Osteoblast (primary cell): ENCODE measurements around the gene MIAT. TPM values are rescaled to one million over a fixed set of nuclear protein-coding genes. Genes with fewer than 3 reads are reported as not detected.

Experiments used
- DNase-seq: peaks from one replicate; pipeline ENCODE4 v3.0.0; 2011; ENCODE audit warnings: low spot score, mixed read lengths; ENCODE audit not compliant: insufficient read length; ENCODE audit errors: missing footprints
- H2AFZ ChIP-seq: 2 replicates; pipeline ENCODE4 v1.6.0; 2011; ENCODE audit warnings: mild to moderate bottlenecking, low read length
- H3K27ac ChIP-seq: 2 replicates; pipeline ENCODE4 v1.5.1; 2011; ENCODE audit warnings: mild to moderate bottlenecking, low read depth, low read length, moderate library complexity
- H3K27me3 ChIP-seq: 2 replicates; pipeline ENCODE4 v1.6.0; 2012; ENCODE audit warnings: mild to moderate bottlenecking, control low read depth, inconsistent platforms, low read length, moderate library complexity; ENCODE audit not compliant: insufficient read depth
- H3K36me3 ChIP-seq: 2 replicates; pipeline ENCODE4 v1.5.1; 2011; ENCODE audit warnings: mild to moderate bottlenecking, low read length, control low read depth, moderate library complexity; ENCODE audit not compliant: insufficient read depth
- H3K4me1 ChIP-seq: 2 replicates; pipeline ENCODE4 v1.5.1; 2011; ENCODE audit warnings: mild to moderate bottlenecking, low read length, control low read depth, moderate library complexity; ENCODE audit not compliant: insufficient read depth
- H3K4me2 ChIP-seq: 2 replicates; pipeline ENCODE4 v1.6.0; 2011; ENCODE audit warnings: mild to moderate bottlenecking, low read length; ENCODE audit not compliant: insufficient read depth
- H3K4me3 ChIP-seq: fragments of 200-600 bp; sonication (generic); 3 replicates; pipeline ENCODE4 v1.5.1; 2012; ENCODE audit warnings: mild to moderate bottlenecking, low read length, inconsistent platforms; ENCODE audit not compliant: insufficient read depth
- H3K79me2 ChIP-seq: 2 replicates; pipeline ENCODE4 v1.6.0; 2012; ENCODE audit warnings: mild to moderate bottlenecking, low read length, control low read depth, inconsistent platforms; ENCODE audit not compliant: insufficient read depth
- H3K9me3 ChIP-seq: 2 replicates; pipeline ENCODE4 v1.5.1; 2011; ENCODE audit warnings: low read depth, low read length, control low read depth
- H4K20me1 ChIP-seq: 2 replicates; pipeline ENCODE4 v1.6.0; 2012; ENCODE audit warnings: mild to moderate bottlenecking, low read length, control low read depth; ENCODE audit not compliant: insufficient read depth
- total RNA-seq: library from RNA; depleted of rRNA; stranded (reverse); fragments of >200 nt; gene quantifications from 2 replicates; pipeline ENCODE4 v1.2.3, GENCODE V29; 2012
- TF ChIP-seq, protein P1 (sequence below): IDR thresholded peaks from 2 replicates; pipeline ENCODE4 v1.5.1; 2011; ENCODE audit warnings: mild to moderate bottlenecking, low read depth, low read length, moderate library complexity; ENCODE audit errors: extremely low read depth

MIAT gene
- total RNA-seq, 1 donor: 1.8 TPM

DNA sequence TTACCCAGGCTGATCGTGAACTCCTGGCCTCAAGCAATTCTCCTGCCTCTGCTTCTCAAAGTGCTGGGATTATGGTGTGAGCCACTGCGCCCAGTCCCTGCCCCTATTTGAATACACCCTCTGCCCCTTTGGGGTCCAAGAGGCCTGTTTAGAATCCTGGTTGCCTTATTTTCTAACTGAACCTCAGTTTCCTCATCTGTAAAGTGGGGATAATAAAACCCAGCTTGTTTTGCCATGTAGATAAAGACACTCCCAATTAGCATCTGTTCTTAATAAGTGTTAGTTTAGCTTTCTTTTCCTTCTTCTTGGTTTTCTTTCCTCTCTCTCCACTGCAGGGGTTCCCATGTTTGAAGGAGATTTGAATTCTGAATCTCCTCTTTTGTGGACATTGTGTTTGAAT lies 4.8 kb downstream of the MIAT start:
- H3K4me1 ChIP-seq: peaks cover 34% of the 10 kb centered on the region
- no peak overlapping the region for H2AFZ ChIP-seq
- peaks cover 35% of the 10 kb centered on the region for H3K27me3 ChIP-seq
- TF ChIP-seq, protein P1, sequence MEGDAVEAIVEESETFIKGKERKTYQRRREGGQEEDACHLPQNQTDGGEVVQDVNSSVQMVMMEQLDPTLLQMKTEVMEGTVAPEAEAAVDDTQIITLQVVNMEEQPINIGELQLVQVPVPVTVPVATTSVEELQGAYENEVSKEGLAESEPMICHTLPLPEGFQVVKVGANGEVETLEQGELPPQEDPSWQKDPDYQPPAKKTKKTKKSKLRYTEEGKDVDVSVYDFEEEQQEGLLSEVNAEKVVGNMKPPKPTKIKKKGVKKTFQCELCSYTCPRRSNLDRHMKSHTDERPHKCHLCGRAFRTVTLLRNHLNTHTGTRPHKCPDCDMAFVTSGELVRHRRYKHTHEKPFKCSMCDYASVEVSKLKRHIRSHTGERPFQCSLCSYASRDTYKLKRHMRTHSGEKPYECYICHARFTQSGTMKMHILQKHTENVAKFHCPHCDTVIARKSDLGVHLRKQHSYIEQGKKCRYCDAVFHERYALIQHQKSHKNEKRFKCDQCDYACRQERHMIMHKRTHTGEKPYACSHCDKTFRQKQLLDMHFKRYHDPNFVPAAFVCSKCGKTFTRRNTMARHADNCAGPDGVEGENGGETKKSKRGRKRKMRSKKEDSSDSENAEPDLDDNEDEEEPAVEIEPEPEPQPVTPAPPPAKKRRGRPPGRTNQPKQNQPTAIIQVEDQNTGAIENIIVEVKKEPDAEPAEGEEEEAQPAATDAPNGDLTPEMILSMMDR: no peak
- DNase-seq: no peak
- no peaks in the 10 kb centered on the region for H3K36me3 ChIP-seq
- H3K27ac ChIP-seq: no peak overlapping the region
- H3K79me2 ChIP-seq: no peaks in the 10 kb centered on the region
- no peaks in the 10 kb centered on the region for H4K20me1 ChIP-seq
- H3K4me3 ChIP-seq: no peak overlapping the region
- no peak overlapping the region for H3K4me2 ChIP-seq
- H3K9me3 ChIP-seq: no peaks in the 10 kb centered on the region

DNA sequence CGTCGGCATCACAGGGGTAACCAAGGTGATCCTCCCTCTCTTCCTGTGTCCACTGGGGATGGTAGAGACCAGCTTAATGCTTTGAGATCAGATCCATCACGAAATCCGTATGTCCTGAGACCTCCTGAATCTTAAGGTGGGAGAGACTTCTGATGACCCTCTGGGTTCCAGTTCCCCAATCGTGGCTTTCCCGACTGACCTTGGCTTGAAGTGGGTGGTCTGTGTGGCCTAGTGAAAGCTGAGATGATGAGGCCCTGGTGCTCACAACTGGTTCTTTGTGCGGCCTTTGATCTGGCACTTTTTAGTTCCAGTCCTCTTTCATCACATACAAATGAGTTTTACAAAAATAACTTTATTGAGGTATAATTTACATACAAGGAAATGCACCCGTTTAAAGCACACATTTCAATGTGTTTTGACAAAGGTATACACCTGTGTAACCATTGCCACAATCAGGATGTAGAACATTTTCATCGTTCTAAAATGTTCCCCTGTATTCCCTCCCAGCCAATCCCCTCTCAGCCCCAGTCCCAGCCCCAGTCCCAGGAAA lies 6.1 kb downstream of the MIAT start:
- DNase-seq: no peak

DNA sequence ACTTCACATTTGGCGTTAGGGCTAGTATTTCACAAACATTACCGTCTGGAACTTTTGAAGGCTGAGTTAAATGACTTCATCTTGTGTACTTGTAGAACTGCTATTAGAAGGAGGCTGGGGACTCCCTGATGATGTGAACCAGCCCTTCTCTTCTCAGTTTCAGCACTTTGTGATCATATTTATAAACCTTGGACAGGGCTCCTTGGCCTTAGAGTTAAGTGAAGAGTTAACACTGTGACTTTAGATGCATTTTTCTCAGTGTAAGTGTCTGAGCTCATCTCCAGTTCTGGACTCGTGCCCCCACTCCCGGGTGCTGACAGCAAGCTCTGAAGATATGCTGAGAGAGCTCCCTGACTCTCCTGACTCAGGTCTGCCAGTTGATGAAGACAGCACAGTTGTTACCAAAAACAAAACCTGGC lies 8.4 kb downstream of the MIAT start:
- Histone ChIP-seq H2AFZ (peak overlapping the region; percentile 28), H3K36me3 (no peaks in the 10 kb centered on the region), H3K4me1 (peaks cover 15% of the 10 kb centered on the region), H3K79me2 (no peaks in the 10 kb centered on the region), H3K9me3 (no peaks in the 10 kb centered on the region), H4K20me1 (no peaks in the 10 kb centered on the region), H3K4me2 (peak overlapping the region; percentile 43), H3K4me3 (peak overlapping the region; percentile 19), H3K27ac (peak overlapping the region; percentile 13), H3K27me3 (peaks cover 16% of the 10 kb centered on the region)
- TF ChIP-seq, protein P1: no peak
- peak; percentile 74 for DNase-seq

More for the DNA sequence above, 6.1 kb downstream of the MIAT start:
- Histone ChIP-seq H2AFZ (no peak overlapping the region), H3K4me1 (peaks cover 23% of the 10 kb centered on the region), H3K4me2 (no peak overlapping the region), H3K27me3 (peaks cover 22% of the 10 kb centered on the region), H4K20me1 (no peaks in the 10 kb centered on the region), H3K9me3 (no peaks in the 10 kb centered on the region), H3K4me3 (no peak overlapping the region), H3K27ac (no peak overlapping the region), H3K36me3 (no peaks in the 10 kb centered on the region), H3K79me2 (no peaks in the 10 kb centered on the region)
- TF ChIP-seq, protein P1: no peak

DNA sequence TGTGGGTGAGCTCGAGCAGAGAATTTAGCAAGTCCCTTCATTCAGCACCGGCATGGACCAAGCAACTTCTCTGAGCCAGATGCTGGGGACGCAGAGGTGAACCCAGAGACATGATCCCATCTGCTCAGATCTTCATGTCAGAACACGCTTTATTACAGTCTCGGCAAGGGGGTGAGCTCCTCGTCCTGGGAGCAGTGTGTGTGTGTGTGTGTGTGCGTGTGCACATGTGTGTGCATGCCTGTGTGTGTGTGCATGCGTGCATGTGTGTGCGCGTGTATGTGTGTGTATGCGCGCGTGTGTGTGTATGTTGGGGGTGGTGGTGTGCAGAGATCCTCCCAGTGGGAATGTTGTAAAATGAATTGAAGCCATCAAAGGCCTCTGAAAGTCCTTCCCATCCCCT lies 9.8 kb downstream of the MIAT start:
- Histone ChIP-seq H3K27ac (no peak overlapping the region), H3K36me3 (no peaks in the 10 kb centered on the region), H2AFZ (no peak overlapping the region), H3K4me1 (peaks cover 16% of the 10 kb centered on the region), H4K20me1 (no peaks in the 10 kb centered on the region), H3K79me2 (no peaks in the 10 kb centered on the region), H3K4me3 (no peak overlapping the region), H3K9me3 (no peaks in the 10 kb centered on the region), H3K4me2 (no peak overlapping the region), H3K27me3 (peaks cover 12% of the 10 kb centered on the region)
- DNase-seq: no peak
- TF ChIP-seq, protein P1: no peak
